ENCODE data around the gene TMEM125.

GRCh38 chr1:43284065-43284464, 14.3 kb downstream of the TMEM125 start:
- TF ChIP-seq GATA3 (IDR thresholded peaks at IDR 0.05; ENCODE audit: low read depth, low read length) (no peak), GATA2 (IDR thresholded peaks at IDR 0.05; ENCODE audit: low read depth, low read length) (no peak)
